ENCODE measurements around the gene FTH1. TPM values are rescaled to one million over a fixed set of nuclear protein-coding genes. Genes with fewer than 3 reads are reported as not detected.

FTH1 gene
- total RNA-seq, 1 experiment from 2014 or later = 2,484 TPM

- no peak overlapping the region for H3K27ac ChIP-seq (ENCODE audit: low read depth, low read length, poor library complexity, severe bottlenecking)
- CTCF ChIA-PET = no interaction called here
- H3K27me3 ChIP-seq (replicated peaks; ENCODE audit: insufficient read depth, low read depth, low read length, poor library complexity) = no peaks in the 10 kb centered on the region
- no peaks in the 10 kb centered on the region for H3K36me3 ChIP-seq (ENCODE audit: insufficient read depth, low read length, poor library complexity, severe bottlenecking)
- intact Hi-C loops (cut with micrococcal nuclease; ENCODE audit: unreplicated experiment) = no loop called here
- POLR2A ChIA-PET (ENCODE audit: low non-redundant PET) = no interaction called here
- DNase-seq (ENCODE audit: low spot score) = no peak
- TF ChIP-seq CTCF (conservative IDR thresholded peaks at IDR 0.05; ENCODE audit: low read depth, low read length) (no peak), EZH2 (IDR thresholded peaks at IDR 0.05; ENCODE audit: borderline replicate concordance, low read depth, low read length, poor library complexity, severe bottlenecking) (no peak)
- H3K4me3 ChIP-seq (ENCODE audit: low read depth, low read length, poor library complexity, severe bottlenecking) = no peak overlapping the region
- BruUV-seq (replicated peaks) = no TSS peak
- no peaks in the 10 kb centered on the region for H3K4me1 ChIP-seq (ENCODE audit: insufficient read depth, low read length, poor library complexity, severe bottlenecking)
- no peaks in the 10 kb centered on the region for H3K9me3 ChIP-seq (ENCODE audit: low read depth, low read length, poor library complexity, severe bottlenecking)
These were observed 27.5 kb upstream of the FTH1 start for GRCh38 chr11:61994981-61995380.

GRCh38 chr11:61985869-61986268 lies 18.4 kb upstream of the FTH1 start:
- intact Hi-C loops (cut with micrococcal nuclease; ENCODE audit: unreplicated experiment) = no loop called here
- TF ChIP-seq CTCF (conservative IDR thresholded peaks at IDR 0.05; ENCODE audit: low read depth, low read length) (no peak), EZH2 (IDR thresholded peaks at IDR 0.05; ENCODE audit: borderline replicate concordance, low read depth, low read length, poor library complexity, severe bottlenecking) (no peak)
- BruUV-seq (replicated peaks) = no TSS peak
- Histone ChIP-seq H3K9me3 (ENCODE audit: low read depth, low read length, poor library complexity, severe bottlenecking) (peaks cover 7% of the 10 kb centered on the region), H3K27me3 (replicated peaks; ENCODE audit: insufficient read depth, low read depth, low read length, poor library complexity) (no peaks in the 10 kb centered on the region), H3K36me3 (ENCODE audit: insufficient read depth, low read length, poor library complexity, severe bottlenecking) (no peaks in the 10 kb centered on the region), H3K4me1 (ENCODE audit: insufficient read depth, low read length, poor library complexity, severe bottlenecking) (peaks cover 3% of the 10 kb centered on the region), H3K27ac (ENCODE audit: low read depth, low read length, poor library complexity, severe bottlenecking) (no peak overlapping the region), H3K4me3 (ENCODE audit: low read depth, low read length, poor library complexity, severe bottlenecking) (no peak overlapping the region)
- ChIA-PET POLR2A (ENCODE audit: low non-redundant PET) (no interaction called here), CTCF (no interaction called here)
- no peak for DNase-seq (ENCODE audit: low spot score)

- H3K4me1 ChIP-seq (ENCODE audit: insufficient read depth, low read length, poor library complexity, severe bottlenecking) = peaks cover 10% of the 10 kb centered on the region
- H3K27me3 ChIP-seq (replicated peaks; ENCODE audit: insufficient read depth, low read depth, low read length, poor library complexity) = no peaks in the 10 kb centered on the region
- POLR2A ChIA-PET (ENCODE audit: low non-redundant PET) = no interaction called here
- no peak overlapping the region for H3K27ac ChIP-seq (ENCODE audit: low read depth, low read length, poor library complexity, severe bottlenecking)
- DNase-seq (ENCODE audit: low spot score) = no peak
- CTCF ChIA-PET = interaction anchor here (0.9 kb wide), 1 partner anchor 85 kb away, joined by 3 read pairs; no protein-coding TSS in a partner anchor
- no peaks in the 10 kb centered on the region for H3K36me3 ChIP-seq (ENCODE audit: insufficient read depth, low read length, poor library complexity, severe bottlenecking)
- intact Hi-C loops (cut with micrococcal nuclease; ENCODE audit: unreplicated experiment) = no loop called here
- H3K4me3 ChIP-seq (ENCODE audit: low read depth, low read length, poor library complexity, severe bottlenecking) = no peak overlapping the region
- no TSS peak for BruUV-seq (replicated peaks)
- TF ChIP-seq CTCF (conservative IDR thresholded peaks at IDR 0.05; ENCODE audit: low read depth, low read length) (no peak), EZH2 (IDR thresholded peaks at IDR 0.05; ENCODE audit: borderline replicate concordance, low read depth, low read length, poor library complexity, severe bottlenecking) (no peak)
- H3K9me3 ChIP-seq (ENCODE audit: low read depth, low read length, poor library complexity, severe bottlenecking) = peaks cover 7% of the 10 kb centered on the region
These were observed 16.0 kb upstream of the FTH1 start for GRCh38 chr11:61983419-61983818.
